ENCODE results near the gene RPS6KA2.
"Not testable (repeated sequence)": the region's sequence is repeated elsewhere in the genome, so short reads cannot be mapped to it uniquely, and the experiment has no call there.

The RPS6KA2 gene

DNA sequence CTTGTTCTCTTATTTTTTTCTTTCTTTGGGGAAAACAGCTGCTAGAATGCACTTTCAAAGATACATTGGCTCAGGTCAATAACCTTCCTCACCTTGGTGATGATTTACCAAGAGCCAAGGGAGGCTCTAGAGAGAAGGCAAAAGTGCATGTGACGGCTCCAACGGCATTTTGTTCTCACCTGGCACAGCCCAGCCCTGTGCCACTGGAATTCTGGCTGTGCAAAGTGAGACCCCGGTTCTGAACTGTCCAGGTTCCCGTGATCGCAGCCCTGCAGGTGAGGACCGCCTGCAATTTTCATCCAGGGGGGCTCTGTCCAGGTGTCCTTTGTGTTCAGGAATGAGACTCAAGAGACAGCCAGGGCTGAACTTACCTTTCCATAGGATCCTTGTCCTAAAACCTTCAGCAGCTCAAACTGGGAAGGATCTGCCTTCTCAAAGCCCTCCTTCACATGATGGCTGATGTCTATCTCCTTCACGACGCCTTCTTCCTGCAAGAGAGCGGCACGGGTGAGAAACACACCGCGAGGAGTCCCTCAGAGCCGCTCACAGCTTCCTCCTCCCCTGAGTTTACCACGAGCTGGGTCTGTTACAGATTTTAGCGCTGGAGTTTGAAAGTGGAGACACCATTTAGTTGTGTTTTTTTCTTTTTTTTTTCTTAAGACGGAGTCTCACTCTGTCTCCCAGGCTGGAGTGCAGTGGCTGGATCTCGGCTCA lies 88.6 kb downstream of the RPS6KA2 start:
- in situ Hi-C loops (cut with MboI; ENCODE audit: low sequenced_read_pairs): no loop called here

DNA sequence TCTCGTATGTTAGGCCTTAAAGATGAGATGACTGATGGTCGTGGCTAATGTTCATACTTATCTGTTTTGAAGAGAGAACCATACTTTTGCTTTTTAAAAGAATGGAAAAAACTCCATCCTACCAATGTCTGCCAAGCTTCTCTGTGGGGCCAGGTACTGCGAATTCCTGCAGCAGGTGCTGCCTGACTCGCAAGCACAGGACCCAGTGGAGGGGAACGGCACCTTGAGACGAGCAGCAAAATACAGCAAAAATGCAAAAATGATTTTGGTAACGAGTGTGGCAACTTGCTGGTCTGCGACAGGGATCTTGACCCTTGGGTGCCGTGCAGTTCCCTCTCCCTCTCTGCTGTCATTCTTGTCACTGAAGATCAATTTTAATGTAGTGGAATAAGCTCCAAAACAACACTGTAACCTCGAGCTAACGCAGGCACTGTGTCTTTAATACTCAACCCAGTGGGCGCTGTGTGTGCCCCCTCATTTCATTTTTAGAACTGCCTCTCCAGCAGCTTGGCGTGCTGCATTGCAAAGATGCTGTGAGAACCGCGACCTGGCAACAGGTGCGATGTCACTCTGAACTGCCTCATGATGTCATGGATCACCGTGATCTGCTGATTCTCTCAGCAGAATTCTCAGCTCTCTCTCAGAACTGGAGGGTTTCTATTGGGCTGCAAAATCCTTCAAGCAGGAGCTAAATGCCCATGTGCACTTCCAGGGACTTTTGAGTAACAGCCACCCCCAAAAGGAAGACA lies 92.2 kb downstream of the RPS6KA2 start:
- in situ Hi-C loops (cut with MboI; ENCODE audit: low sequenced_read_pairs): no loop called here

DNA sequence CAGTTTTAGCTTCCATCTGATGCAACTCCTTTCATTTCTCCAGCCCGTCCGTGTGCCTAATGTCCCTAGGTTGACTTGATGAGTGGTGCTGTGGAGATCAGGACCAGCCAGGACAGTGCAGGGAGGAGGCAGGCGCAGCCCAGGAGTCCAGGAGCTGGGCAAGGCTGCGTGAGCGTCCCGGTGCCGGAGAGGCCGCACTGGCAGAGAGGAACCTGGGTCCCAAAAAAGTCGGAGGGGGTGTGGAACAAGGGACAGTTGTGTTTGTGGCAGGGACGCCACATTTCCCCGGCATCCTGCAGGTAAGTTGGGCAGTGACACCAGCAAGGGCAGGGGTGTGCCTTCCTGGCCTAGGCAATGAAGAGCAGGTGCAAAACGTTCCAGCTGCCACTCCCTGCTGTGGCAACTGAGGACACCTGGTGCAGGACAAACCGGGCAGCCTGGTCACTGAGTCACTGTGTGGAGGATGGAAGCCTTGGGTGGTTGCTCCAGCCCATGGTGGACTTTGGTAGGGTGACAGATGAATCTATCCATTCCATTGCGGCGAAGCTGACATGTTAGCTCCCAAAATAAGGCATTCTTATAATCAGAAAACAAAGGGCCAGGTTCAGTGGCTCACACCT lies 93.7 kb downstream of the RPS6KA2 start:
- in situ Hi-C loops (cut with MboI; ENCODE audit: low sequenced_read_pairs): no loop called here

DNA sequence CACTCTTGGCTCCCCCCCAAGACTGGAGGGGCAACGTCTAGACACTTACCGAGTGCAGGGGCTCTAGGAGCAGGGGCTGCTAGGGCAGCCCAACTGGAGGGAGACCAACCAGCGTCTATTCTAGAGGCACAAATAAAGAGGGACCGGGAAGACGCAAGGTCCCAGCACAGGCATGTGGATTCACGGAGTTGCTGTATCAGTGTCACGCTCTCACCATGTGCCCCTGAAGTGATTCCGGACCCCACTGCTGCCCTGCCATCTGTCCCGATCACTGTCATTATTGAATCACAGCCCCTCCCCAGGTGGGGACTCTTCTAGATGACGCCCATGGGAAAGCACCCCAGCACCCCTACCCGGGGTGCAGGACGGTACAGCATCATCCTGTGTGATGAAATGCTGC lies 94.7 kb downstream of the RPS6KA2 start:
- in situ Hi-C loops (cut with MboI; ENCODE audit: low sequenced_read_pairs): no loop called here

DNA sequence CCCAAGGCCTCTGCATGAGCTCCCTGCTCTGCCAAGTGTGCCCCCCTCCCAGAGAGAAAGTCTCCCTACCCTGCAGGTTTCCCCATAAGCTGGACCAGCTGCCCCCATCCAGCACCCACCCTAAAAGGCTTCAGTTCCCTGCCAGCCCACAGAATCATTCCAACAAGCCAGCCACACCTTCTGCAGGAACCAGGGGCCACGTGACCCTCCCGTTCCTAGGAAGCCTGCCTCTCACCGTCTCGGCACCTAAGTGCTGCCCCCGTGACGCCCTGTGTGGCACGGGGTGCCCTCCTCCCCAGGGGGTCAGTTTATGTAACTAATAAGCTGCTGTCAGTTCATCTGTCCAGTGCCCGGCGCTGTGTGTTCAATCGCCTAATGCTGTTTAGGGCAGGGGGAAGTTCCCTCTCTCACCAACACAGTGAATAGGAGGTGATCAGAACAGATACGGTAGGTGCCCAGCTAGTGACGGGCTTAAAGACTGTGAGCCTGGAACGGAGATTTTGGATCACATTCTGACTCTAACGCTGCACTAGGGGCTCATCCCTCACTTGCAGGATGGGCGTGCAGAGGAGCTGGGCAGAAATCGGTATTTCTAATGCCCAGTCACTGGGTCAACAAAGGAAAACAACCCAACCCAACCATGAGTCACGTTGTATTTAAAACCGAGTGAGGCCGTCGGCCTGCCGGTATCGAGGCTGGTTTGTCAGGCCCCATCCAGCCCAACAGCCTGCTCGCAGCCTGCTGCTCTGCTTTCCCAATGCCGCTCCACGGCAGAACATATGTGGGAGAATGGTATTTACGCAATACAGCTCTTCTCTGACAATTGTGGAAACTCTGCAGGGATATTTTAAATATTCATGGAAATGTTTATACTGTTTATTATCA lies 96.6 kb downstream of the RPS6KA2 start:
- in situ Hi-C loops (cut with MboI; ENCODE audit: low sequenced_read_pairs): no loop called here

DNA sequence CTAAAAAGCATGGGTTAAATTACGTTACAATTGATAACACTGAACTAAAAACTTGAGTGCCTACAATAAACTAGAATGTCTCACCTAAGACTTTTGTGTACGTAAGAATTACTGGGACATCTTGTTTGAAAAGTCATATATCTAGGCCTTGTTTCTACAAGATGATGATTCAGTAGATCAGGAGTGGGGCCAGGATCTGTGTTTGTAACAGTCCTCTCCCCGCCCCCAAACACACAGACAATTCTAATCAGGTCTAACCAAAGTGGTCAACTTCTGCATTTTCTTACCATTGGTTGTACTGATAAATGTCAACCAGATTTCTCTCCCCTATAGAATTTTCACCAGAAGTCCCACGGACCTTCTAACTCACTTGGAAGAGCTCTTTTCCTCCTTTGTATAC lies 97.5 kb downstream of the RPS6KA2 start:
- in situ Hi-C loops (cut with MboI; ENCODE audit: low sequenced_read_pairs): no loop called here

DNA sequence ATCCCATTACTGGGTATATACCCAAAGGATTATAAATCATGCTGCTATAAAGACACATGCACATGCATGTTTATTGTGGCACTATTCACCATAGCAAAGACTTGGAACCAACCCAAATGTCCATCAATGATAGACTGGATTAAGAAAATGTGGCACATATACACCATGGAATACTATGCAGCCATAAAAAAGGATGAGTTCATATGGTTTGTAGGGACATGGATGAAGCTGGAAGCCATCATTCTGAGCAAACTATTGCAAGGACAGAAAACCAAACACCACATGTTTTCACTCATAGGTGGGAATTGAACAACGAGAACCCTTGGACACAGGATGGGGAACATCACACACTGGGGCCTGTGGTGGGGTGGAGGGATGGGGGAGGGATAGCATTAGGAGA lies 98.0 kb downstream of the RPS6KA2 start:
- in situ Hi-C loops (cut with MboI; ENCODE audit: low sequenced_read_pairs): not testable (repeated sequence)

DNA sequence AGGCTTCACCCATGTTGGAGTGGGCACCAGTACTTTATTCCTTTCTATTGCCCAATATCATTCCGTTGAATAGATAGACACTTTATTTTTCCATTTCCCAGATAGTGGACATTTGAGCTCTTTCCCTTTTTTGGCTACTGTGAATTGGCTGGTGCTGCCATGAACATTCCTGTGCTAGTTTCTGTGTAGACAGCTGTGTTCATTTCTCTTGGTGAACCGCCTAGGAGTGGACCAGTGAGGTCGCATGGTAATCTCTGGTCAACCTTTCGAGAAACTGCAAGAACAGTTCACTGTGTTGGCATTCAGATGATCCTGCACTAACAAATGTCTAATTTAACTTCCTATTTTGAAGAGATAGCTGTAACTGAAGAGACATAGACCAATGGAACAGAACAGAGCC lies 99.2 kb downstream of the RPS6KA2 start:
- in situ Hi-C loops (cut with MboI; ENCODE audit: low sequenced_read_pairs): no loop called here

DNA sequence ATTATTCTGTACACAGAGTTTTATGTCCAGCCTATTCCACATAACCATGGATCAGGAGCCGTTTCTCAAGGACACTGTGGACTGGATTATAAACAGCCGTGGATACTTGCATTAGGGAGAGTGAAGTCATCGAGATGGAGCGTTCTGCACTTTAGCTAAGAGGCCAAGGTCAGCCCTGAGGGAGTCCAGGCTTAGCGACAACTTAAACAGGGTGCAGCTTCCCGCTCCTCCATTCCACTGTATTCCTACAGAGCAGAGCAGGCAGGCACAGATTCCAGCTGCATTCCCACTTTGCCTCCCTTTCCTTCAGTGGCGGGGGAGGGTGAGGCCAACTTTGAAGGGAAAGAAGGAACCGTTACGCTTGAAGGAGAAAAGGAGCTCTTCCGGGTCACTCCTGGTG lies 100.1 kb downstream of the RPS6KA2 start:
- in situ Hi-C loops (cut with MboI; ENCODE audit: low sequenced_read_pairs): no loop called here

DNA sequence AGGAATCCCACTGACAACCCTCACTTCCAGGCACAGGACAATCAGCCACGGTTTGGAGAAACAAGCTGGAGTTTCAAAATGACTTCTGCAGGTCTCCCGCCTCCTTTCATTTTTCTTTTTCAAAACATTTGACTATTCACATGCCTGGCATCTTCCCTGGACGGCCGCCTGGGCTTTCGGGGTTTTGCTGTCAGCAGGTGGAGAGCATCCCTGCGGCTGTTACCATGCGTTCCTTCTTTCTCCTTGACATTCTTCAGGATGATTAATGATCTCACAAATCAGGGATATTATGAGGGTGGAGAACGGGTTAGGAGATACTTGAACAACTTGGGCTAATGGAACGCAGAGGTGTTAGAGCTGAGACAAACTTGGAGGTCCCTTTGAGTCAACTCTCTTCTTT lies 101.5 kb downstream of the RPS6KA2 start:
- in situ Hi-C loops (cut with MboI; ENCODE audit: low sequenced_read_pairs): no loop called here

DNA sequence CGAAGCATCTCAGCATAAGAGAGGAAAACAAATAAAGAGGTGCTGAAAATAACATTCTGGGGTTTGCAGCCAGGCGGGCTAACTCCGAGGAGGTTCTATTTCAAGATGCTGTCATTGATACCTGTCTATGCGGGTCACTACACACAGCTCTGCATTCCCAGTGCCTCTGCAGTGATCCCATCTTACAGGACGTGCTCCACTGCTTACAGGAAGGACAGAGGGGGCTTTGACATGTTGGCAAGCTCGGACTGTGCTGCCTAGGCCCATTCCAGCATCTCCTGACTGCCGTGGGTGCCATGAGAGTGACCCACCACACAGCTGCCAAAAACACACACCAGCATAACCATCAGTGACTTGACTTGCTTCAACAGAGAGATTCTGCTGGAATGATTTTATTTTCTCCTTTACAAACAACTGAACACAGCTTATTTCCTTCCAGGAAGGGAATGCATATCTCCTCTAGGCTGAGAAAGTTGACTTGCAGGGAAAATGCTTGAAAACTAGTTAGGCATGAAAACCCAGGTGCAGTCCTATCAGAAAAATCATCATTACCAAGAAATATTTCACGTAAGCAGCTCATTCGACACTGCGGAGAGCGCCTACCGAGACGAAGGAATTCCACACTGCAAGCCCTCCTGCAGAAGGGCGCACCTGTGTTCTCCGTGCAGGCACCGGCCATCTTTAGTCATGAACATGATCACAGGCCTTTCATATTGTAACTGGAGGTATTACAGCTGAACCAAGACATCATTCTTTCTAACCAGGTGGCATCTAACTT lies 103.1 kb downstream of the RPS6KA2 start:
- in situ Hi-C loops (cut with MboI; ENCODE audit: low sequenced_read_pairs): no loop called here

DNA sequence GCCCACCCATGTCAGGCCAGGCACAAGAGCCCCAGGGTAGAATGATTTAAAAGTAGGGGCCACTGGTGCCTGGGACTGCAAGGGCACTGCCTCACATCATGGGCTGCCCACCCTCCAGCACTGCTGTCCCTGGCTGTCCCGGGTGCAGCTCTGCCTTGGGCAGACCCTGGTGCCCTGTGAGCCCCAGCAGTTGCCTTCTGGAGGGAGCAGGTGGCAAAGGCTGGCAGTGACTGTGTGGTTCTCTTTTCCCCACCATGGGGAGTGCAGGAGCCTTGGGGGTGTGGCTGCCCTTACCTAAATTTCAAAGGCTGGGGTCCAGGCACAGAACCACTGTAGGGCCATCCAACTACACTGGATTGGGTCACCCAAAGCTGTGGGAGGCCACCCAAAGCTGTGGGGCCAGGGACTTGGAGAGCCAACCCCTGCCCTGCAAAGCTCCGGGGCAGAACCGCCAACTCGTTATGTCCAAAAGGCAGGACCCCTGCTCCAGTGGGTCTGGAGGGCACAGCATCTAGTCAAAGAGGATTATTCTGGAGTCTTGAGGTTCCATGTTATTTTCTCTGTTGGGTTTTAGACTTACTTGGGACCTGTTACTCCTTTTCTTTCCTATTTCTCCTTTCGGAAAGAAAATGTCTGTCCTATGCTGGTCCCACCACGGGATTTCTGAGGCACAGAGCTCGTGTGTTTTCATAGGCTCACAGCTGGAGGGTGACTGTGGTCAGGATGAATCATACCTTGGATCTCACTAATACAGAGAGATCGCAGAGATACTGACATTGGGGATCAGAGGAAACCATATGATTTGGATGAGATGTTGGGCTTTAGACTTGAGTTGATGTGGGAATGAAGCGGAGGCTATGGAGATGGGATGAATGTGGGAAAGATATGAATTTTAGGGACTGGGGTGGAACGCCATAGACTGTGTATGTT lies 105.9 kb downstream of the RPS6KA2 start:
- in situ Hi-C loops (cut with MboI; ENCODE audit: low sequenced_read_pairs): no loop called here

DNA sequence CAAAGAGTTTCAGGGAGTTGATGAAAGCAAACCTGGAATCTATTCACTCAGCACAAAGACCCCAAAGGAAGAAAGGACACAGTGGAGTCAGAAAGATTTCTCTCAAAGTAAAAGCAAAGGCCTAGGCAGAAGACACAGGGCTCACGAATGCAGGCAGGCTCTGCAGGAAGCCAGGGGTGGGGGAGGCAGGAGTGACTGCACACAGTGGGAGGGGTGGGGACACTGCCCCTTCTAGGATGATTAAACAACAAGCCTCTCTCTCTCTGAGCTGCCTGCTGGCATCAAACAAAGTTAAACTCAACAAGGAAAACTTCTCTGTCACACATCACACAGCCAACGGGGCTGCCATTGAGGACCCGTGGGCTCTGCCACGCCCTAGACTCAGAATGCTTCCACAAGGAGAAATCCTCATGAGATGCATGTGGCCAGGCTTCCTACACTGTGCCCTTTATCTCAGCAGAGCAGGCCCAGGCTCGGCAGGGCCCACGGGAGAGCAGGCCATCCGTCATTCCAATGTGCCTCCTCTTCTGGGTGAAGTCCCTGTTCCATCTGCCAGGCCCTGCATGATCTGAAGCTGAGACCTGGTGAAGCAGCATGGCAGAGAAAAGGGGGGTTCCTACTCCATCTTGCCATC lies 110.7 kb downstream of the RPS6KA2 start:
- in situ Hi-C loops (cut with MboI; ENCODE audit: low sequenced_read_pairs): no loop called here

DNA sequence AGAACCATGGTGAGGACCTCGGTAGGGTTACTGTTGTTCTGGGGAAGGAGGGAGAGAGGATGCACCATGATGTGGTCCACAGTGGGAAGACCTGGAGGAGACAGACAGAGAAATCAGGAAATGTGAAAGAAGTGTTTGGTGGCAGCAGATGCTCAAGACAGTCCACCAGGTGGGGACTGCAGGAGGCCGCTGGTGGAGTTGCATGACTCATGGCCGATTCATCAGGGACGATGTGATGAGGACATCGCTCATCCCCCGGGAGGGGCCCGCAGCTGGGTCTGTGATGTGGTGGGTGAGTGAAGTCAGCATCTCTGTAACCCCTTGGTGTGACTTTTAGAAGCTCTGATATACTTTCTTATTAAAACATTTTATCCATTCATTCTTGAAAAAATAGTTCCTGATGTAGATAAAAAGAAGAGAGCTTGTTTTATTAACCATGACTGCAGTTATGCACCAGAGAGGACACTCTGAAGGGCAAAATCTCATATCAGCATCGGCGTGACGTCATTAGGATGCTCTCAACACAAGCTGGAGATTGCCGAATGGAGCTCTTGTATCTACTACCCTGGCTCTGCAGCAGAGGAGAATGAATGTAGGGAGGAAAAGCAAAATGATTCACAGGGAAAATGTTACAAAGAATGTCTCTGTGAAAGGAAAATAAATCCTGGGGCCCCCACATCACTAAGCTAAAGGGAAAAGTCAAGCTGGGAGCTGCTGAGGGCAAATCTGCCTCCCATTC lies 111.8 kb downstream of the RPS6KA2 start:
- in situ Hi-C loops (cut with MboI; ENCODE audit: low sequenced_read_pairs): no loop called here

DNA sequence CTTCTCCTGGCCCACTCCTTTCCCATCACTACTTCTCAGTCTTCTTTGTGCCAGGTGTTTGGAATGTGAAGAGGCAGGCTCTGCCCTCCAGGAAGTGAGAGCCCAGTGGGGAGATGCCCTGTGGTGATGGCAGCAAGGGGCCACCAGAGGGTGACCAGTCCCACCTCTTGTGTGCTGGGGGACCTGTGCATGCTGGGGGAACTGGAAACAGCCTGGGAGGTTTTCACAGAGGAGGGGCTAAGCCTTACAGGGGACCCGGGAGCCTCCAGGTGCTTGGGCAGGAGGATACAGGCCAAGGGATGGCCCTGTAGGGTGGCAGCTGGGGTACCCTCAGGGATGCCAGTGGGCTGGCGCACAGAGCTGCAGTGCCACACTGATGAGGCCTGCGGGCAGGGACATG lies 112.9 kb downstream of the RPS6KA2 start:
- in situ Hi-C loops (cut with MboI; ENCODE audit: low sequenced_read_pairs): no loop called here

DNA sequence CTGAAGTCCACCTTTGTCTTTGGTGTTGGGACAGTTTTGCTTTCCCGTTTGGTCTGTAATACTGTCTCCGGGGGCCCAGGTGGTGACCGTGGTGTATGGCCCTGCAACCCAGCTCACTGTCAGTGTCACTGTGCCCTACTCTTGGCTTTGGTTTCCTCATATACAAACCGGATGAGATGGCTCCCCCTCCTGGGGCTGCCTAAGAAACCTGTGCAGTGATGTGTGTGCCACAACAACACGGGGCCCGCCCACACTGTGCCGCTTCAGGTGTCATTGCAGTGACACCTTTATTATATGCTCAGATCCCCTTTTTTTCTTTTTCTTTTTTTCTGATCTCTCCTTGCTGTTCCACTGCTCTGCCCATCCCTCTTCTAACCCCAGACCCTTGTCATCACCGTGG lies 114.5 kb downstream of the RPS6KA2 start:
- in situ Hi-C loops (cut with MboI; ENCODE audit: low sequenced_read_pairs): no loop called here

DNA sequence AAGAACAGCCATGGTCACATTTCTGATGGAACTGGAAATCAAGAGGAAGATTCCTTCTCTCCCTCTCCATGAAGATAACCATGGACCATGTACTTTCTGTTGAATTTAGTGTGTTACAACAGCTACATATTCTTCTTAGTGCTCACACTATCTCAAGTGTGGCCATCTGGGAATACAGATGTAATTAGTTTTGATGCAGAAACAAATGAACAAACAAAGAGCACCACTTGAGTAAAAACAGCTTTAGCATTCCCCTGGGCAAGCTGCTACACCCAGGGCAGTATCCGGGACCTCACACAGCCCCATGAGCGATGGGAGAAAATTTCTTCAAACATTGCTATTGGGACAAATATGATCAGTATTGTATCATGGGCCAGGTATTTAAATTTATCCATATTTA lies 115.7 kb downstream of the RPS6KA2 start:
- in situ Hi-C loops (cut with MboI; ENCODE audit: low sequenced_read_pairs): no loop called here

DNA sequence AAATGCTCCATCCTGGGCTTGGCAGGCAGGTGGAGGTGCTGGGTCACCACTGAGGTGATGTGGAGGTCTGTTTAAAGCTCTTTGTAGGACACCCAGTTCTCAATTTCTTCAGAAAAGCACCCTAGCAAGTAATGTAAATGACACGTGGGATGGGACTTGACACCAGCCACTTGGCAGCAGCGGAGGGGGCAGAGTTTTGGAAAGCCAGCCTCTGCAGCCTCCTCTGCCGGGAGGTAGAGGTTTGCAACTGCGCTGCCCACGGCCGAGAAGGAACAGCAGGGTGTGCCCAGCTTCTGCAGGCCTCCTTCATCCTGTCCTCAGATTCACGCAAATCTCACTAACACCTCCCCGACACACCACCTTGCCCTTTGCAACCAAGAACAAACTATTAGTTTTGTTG lies 117.9 kb downstream of the RPS6KA2 start:
- in situ Hi-C loops (cut with MboI; ENCODE audit: low sequenced_read_pairs): no loop called here

Data from hTERT RPE-1 (cell line).